OCI-LY3 (cell line): ENCODE results near the gene TH.

Source experiments
- H2AFZ ChIP-seq: fragments of 200-600, 300-600 bp; shearing (Covaris generic); 2 replicates; pipeline ENCODE4 v1.6.0; 2014; ENCODE audit warnings: antibody characterized with exemption, low read depth, low read length
- H3K27ac ChIP-seq: fragments of 200-600, 300-600 bp; sonication (generic); 2 replicates; pipeline ENCODE4 v1.5.1; 2014; ENCODE audit warnings: mild to moderate bottlenecking, low read length, moderate library complexity, mixed read lengths
- H3K27me3 ChIP-seq: fragments of 200-600, 300-600 bp; sonication (generic); 2 replicates; pipeline ENCODE4 v1.6.1; 2014; ENCODE audit warnings: low read depth, low read length, mixed read lengths
- H3K36me3 ChIP-seq: fragments of 200-600, 300-600 bp; sonication (generic); replicated peaks from 2 replicates; pipeline ENCODE3; 2014; ENCODE audit warnings: low read depth, low read length, mixed read lengths
- H3K4me1 ChIP-seq: fragments of 300-600, 200-600 bp; sonication (generic); 2 replicates; pipeline ENCODE4 v1.6.1; 2014; ENCODE audit warnings: low read length, mixed read lengths
- H3K4me2 ChIP-seq: fragments of 200-600, 300-600 bp; sonication (generic); 2 replicates; pipeline ENCODE4 v1.6.1; 2014; ENCODE audit warnings: low read length, mixed read lengths
- H3K4me3 ChIP-seq: fragments of 300-600, 200-600 bp; sonication (generic); 2 replicates; pipeline ENCODE4 v1.5.1; 2014; ENCODE audit warnings: antibody characterized with exemption, mild to moderate bottlenecking, low read length, moderate library complexity
- H3K79me2 ChIP-seq: fragments of 300-600, 200-600 bp; shearing (Covaris generic); 2 replicates; pipeline ENCODE4 v1.6.1; 2014; ENCODE audit warnings: mild to moderate bottlenecking, low read length, mixed read lengths
- H3K9ac ChIP-seq: fragments of 300-600, 200-600 bp; shearing (Covaris generic); 2 replicates; pipeline ENCODE4 v1.6.0; 2014; ENCODE audit warnings: mild to moderate bottlenecking, low read length, moderate library complexity
- H3K9me3 ChIP-seq: fragments of 200-600, 300-600 bp; shearing (Covaris generic); 2 replicates; pipeline ENCODE4 v1.6.1; 2014; ENCODE audit warnings: low read length, mixed read lengths; ENCODE audit not compliant: insufficient read depth
- H4K20me1 ChIP-seq: fragments of 200-600, 300-600 bp; sonication (generic); 2 replicates; pipeline ENCODE4 v1.6.1; 2016; ENCODE audit warnings: low read length, mixed read lengths; ENCODE audit not compliant: insufficient read depth
- CTCF ChIP-seq: fragments of 200-600, 300-600 bp; sonication (generic); IDR thresholded peaks from 2 replicates; pipeline ENCODE4 v1.5.1; 2014; ENCODE audit warnings: antibody characterized with exemption, low read length, low read depth
- EZH2phosphoT487 ChIP-seq: fragments of 200-600 bp; shearing (Covaris generic); IDR thresholded peaks from 2 replicates; pipeline ENCODE4 v1.6.1; 2018; ENCODE audit warnings: antibody characterized with exemption, mixed run types, low read depth

Gene TH

GRCh38 chr11:2160736-2161259, 10.8 kb downstream of the TH start, which contains the start of gene INS:
Gene INS (minus strand): TSS chr11:2161209. CDS start chr11:2160971, 238 bp downstream.
- Histone ChIP-seq H4K20me1 (no peaks in the 10 kb centered on the region), H3K4me1 (no peaks in the 10 kb centered on the region), H3K4me2 (no peak within 1 kb of the TSS)

GRCh38 chr11:2159536-2160413, 11.8 kb downstream of the TH start:
- H3K36me3 ChIP-seq = no peaks in the 10 kb centered on the region
- no peak overlapping the region for H3K9ac ChIP-seq
- H3K9me3 ChIP-seq = no peaks in the 10 kb centered on the region
- TF ChIP-seq CTCF (no peak), EZH2phosphoT487 (no peak)
- no peaks in the 10 kb centered on the region for H3K4me1 ChIP-seq
- no peak overlapping the region for H3K4me3 ChIP-seq
- no peak overlapping the region for H3K4me2 ChIP-seq
- no peak overlapping the region for H3K27ac ChIP-seq
- no peaks in the 10 kb centered on the region for H3K79me2 ChIP-seq
- H2AFZ ChIP-seq = no peak overlapping the region
- H3K27me3 ChIP-seq = no peaks in the 10 kb centered on the region
- no peaks in the 10 kb centered on the region for H4K20me1 ChIP-seq

More at GRCh38 chr11:2160736-2161259, 10.8 kb downstream of the TH start, which contains the start of gene INS:
- no peaks in the 10 kb centered on the region for H3K36me3 ChIP-seq
- no peak within 1 kb of the TSS for H3K27ac ChIP-seq
- no peaks in the 10 kb centered on the region for H3K27me3 ChIP-seq
- H3K9me3 ChIP-seq = no peaks in the 10 kb centered on the region
- no peak within 1 kb of the TSS for H3K9ac ChIP-seq
- no peak within 1 kb of the TSS for H2AFZ ChIP-seq
- TF ChIP-seq CTCF (no peak), EZH2phosphoT487 (no peak)
- no peaks in the 10 kb centered on the region for H3K79me2 ChIP-seq
- H3K4me3 ChIP-seq = no peak within 1 kb of the TSS

GRCh38 chr11:2158966-2159365, 12.6 kb downstream of the TH start:
- Histone ChIP-seq H2AFZ (no peak overlapping the region), H3K27ac (no peak overlapping the region), H3K4me2 (no peak overlapping the region), H3K79me2 (no peaks in the 10 kb centered on the region), H3K4me1 (no peaks in the 10 kb centered on the region), H3K27me3 (no peaks in the 10 kb centered on the region), H3K9ac (no peak overlapping the region), H4K20me1 (no peaks in the 10 kb centered on the region), H3K4me3 (no peak overlapping the region), H3K36me3 (no peaks in the 10 kb centered on the region), H3K9me3 (no peaks in the 10 kb centered on the region)
- TF ChIP-seq EZH2phosphoT487 = no peak
- no peak for TF ChIP-seq CTCF

- TF ChIP-seq EZH2phosphoT487 (no peak), CTCF (no peak)
- Histone ChIP-seq H3K27me3 (no peaks in the 10 kb centered on the region), H3K9me3 (no peaks in the 10 kb centered on the region), H3K36me3 (no peaks in the 10 kb centered on the region), H3K4me1 (no peaks in the 10 kb centered on the region), H2AFZ (no peak overlapping the region), H3K4me3 (no peak overlapping the region), H3K4me2 (no peak overlapping the region), H3K27ac (no peak overlapping the region), H3K9ac (no peak overlapping the region), H4K20me1 (no peaks in the 10 kb centered on the region), H3K79me2 (no peaks in the 10 kb centered on the region)
Observed at GRCh38 chr11:2158296-2158737, 13.3 kb downstream of the TH start.
